BE2C (cell line): ENCODE results near the gene CYFIP2.

Source experiments
- DNase-seq: peaks from one replicate; pipeline ENCODE4 v3.0.0-alpha.2; 2020
- H3K27me3 ChIP-seq: fragments of 250-450 bp; sonication (Bioruptor Pico); 2 replicates; pipeline ENCODE4 v1.5.1; 2020; ENCODE audit warnings: mild to moderate bottlenecking
- H3K36me3 ChIP-seq: fragments of 250-450 bp; sonication (Bioruptor Pico); 2 replicates; pipeline ENCODE4 v1.5.1; 2020; ENCODE audit warnings: mild to moderate bottlenecking
- H3K4me1 ChIP-seq: fragments of 250-450 bp; sonication (Bioruptor Pico); 2 replicates; pipeline ENCODE4 v1.5.1; 2020
- H3K4me3 ChIP-seq: 2 replicates; pipeline ENCODE4 v1.5.1; 2011; ENCODE audit warnings: low read depth, low read length
- H3K9me3 ChIP-seq: fragments of 250-450 bp; sonication (Bioruptor Pico); 2 replicates; pipeline ENCODE4 v1.5.1; 2020
- TF ChIP-seq, protein P1 (sequence below): IDR thresholded peaks from 2 replicates; pipeline ENCODE4 v1.5.1; 2012; ENCODE audit warnings: mild to moderate bottlenecking, low read depth, low read length

The CYFIP2 gene

DNA sequence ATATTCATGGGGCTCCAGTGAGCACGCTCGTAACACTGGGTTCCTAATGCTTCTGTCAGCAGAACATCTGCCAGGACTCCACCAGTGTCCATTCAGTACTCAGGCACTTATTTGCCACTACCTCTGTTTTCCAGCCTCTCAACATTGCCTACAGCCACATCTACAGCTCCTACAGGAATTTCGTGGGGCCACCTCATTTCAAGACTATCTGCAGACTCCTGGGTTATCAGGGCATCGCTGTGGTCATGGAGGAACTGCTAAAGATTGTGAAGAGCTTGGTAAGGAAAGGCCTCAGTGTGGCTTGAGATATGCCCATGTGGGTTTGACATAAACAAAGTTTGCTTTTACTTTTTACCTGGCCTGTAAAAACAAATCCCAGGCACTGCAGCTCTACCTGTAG lies 92.9 kb downstream of the CYFIP2 start:
- TF ChIP-seq, protein P1, sequence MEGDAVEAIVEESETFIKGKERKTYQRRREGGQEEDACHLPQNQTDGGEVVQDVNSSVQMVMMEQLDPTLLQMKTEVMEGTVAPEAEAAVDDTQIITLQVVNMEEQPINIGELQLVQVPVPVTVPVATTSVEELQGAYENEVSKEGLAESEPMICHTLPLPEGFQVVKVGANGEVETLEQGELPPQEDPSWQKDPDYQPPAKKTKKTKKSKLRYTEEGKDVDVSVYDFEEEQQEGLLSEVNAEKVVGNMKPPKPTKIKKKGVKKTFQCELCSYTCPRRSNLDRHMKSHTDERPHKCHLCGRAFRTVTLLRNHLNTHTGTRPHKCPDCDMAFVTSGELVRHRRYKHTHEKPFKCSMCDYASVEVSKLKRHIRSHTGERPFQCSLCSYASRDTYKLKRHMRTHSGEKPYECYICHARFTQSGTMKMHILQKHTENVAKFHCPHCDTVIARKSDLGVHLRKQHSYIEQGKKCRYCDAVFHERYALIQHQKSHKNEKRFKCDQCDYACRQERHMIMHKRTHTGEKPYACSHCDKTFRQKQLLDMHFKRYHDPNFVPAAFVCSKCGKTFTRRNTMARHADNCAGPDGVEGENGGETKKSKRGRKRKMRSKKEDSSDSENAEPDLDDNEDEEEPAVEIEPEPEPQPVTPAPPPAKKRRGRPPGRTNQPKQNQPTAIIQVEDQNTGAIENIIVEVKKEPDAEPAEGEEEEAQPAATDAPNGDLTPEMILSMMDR, result no peak
- H3K27me3 ChIP-seq, result no peaks in the 10 kb centered on the region
- DNase-seq, result no peak
- no peak overlapping the region for H3K4me3 ChIP-seq
- H3K4me1 ChIP-seq, result no peaks in the 10 kb centered on the region
- H3K9me3 ChIP-seq, result no peaks in the 10 kb centered on the region
- H3K36me3 ChIP-seq, result no peaks in the 10 kb centered on the region

DNA sequence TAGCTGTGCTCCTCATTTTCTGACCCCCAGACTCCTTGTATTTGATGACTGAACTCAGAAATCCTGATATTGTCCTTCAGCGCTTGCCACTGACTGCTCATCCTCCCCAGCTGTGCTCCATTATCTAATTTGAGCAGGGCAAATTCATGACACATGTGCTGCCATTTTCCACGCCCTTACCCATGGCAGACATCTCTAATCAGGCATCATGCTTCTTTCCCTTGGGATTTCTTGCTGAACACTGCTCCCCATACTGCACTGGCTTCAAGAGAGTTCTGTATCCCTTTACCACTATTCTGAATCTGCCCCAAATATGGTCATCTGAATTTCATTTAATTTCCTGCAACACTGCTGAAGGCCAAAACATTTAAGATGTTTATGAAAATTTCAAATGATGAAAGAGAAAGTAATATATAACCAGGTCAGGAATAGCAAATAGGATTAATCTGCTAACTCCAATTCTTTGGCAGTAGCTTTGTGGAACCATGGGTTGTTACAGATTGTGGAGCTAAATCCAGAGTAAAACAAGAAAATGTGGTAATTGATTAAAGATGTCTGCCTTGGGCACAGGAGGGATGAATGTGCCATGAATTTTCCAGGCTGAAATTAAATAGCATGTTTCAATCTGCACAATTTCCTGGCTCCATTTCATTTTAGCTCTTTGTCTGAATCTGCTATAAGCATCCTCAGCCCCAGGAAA lies 93.6 kb downstream of the CYFIP2 start:
- DNase-seq, result peak; percentile 36
- no peak overlapping the region for H3K4me3 ChIP-seq
- no peaks in the 10 kb centered on the region for H3K36me3 ChIP-seq
- no peaks in the 10 kb centered on the region for H3K4me1 ChIP-seq
- TF ChIP-seq, protein P1, result no peak
- H3K27me3 ChIP-seq, result no peaks in the 10 kb centered on the region
- no peaks in the 10 kb centered on the region for H3K9me3 ChIP-seq

DNA sequence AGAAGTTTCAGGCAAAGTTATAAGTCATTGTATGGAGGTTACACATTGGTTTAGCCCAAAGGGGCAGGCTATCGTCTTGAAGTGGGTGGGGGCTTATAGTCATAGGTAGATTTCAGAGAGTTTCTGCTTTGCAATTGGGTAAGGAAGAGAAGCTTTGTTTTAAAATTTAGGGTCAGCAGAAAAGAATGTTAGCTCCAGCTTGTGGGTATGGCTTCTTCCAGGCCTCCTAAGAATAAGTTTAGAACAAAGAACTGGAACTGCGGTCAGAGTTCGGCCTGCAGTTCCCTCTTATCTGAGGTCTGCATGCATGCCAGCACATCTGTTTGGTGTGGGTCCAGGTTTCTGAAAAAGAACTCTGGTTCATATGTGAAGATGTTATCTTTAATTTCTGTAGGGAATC lies 96.1 kb downstream of the CYFIP2 start:
- no peaks in the 10 kb centered on the region for H3K27me3 ChIP-seq
- H3K36me3 ChIP-seq, result no peaks in the 10 kb centered on the region
- H3K9me3 ChIP-seq, result no peaks in the 10 kb centered on the region
- H3K4me3 ChIP-seq, result no peak overlapping the region
- H3K4me1 ChIP-seq, result peaks cover 3% of the 10 kb centered on the region; the same call in 1 of the 2 replicates
- TF ChIP-seq, protein P1, result no peak
- DNase-seq, result no peak

DNA sequence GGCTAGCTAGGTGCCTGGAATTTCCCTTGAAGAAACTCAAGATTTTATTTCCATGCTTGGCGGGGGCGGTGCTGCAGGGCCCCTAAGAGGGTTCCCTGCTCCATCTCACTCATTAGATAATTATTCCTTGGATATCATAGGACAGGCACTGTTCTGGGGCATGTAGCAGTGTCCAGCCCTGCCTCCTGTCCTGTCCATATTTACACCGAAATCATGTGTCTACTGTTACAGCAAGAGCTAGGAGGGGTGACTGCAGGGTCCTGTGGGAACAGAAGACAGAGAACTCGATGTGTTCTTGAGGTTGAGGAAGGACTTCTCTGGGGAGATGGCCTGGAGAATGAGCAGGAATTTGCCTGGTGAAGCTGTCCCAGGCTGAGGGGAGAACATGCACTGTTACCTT lies 96.6 kb downstream of the CYFIP2 start:
- no peak overlapping the region for H3K4me3 ChIP-seq
- H3K4me1 ChIP-seq, result peaks cover 6% of the 10 kb centered on the region; the same call in 1 of the 2 replicates
- H3K9me3 ChIP-seq, result no peaks in the 10 kb centered on the region
- DNase-seq, result no peak
- no peaks in the 10 kb centered on the region for H3K27me3 ChIP-seq
- TF ChIP-seq, protein P1, result no peak
- H3K36me3 ChIP-seq, result no peaks in the 10 kb centered on the region

GRCh38 chr5:157362982-157363381 lies 97.1 kb downstream of the CYFIP2 start:
- Histone ChIP-seq H3K27me3 (no peaks in the 10 kb centered on the region), H3K9me3 (no peaks in the 10 kb centered on the region), H3K36me3 (no peaks in the 10 kb centered on the region), H3K4me3 (no peak overlapping the region), H3K4me1 (peaks cover 6% of the 10 kb centered on the region; the same call in 1 of the 2 replicates)
- no peak for DNase-seq
- TF ChIP-seq, protein P1, result no peak

DNA sequence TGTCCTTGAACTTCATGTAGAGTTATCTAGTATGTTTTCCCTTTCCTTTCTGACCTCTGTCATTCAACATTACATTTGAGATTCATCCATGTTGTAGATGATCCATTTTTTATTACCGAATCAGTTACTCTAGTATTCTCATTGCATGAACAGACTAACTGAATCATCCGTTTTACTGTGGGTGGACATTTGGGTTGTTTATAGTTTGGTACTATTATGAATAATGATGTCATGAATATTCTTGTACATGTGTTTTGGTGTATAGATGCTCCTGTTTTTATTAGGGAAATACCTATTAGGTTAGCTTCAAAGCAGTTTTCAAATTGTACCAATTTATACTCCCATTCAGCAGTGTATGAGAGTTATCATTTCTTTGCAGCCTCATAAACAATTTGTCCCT lies 99.8 kb downstream of the CYFIP2 start:
- peaks cover 6% of the 10 kb centered on the region; the same call in 1 of the 2 replicates for H3K4me1 ChIP-seq
- no peaks in the 10 kb centered on the region for H3K27me3 ChIP-seq
- no peaks in the 10 kb centered on the region for H3K36me3 ChIP-seq
- no peak overlapping the region for H3K4me3 ChIP-seq
- no peak for DNase-seq
- H3K9me3 ChIP-seq, result no peaks in the 10 kb centered on the region
- TF ChIP-seq, protein P1, result no peak
